ENCODE results near the gene MSX2.

DNA sequence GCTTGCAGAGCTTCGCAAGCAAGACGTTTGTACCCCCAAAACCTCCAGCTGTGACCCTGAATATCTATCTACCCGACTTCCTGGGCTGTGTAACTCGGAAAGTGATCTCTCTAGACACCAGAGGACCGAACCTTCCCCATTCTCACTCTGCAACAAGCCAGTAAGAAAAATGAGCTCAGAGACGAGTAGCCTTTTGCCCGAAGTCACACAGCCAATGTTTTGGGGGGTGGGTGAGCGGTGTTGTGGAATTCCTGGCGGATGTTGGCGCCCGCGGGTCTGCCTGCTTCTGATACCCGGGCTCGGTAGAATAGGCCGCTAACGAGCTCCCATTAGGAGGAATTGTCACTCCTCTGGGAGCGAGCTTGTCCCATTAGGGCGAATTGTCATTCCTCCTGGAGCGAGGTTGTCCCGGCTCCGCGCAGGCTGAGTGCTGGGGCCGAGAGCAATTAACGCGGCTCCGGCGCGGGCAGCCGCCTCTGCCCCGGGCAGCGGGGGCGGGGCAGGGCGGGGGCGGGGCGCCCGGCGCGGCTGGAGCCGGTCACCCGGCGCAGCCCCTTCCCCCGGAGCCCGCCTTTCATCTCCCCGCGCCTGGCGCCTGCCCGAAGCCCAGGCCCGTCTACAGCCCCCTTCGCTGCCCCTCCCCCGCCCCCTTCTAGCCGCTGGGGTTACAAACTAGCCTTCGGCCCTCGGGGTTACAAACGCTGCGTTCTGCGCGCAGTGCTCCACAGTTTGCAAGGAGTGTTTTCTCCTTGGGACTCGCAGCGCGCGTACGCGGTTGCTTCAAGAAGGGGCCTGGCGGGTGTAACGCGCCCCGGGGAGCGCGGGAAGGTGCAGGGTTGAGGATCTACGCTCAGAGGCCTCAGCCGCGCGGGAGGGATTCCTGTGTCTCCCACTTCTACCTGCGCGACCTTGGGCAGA, 3.5 kb upstream of the MSX2 start:
- TF ChIP-seq, protein P1, sequence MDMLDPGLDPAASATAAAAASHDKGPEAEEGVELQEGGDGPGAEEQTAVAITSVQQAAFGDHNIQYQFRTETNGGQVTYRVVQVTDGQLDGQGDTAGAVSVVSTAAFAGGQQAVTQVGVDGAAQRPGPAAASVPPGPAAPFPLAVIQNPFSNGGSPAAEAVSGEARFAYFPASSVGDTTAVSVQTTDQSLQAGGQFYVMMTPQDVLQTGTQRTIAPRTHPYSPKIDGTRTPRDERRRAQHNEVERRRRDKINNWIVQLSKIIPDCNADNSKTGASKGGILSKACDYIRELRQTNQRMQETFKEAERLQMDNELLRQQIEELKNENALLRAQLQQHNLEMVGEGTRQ (IDR thresholded peaks at IDR 0.05; ENCODE audit: low read depth, low read length): no peak
- TF ChIP-seq, protein P2, sequence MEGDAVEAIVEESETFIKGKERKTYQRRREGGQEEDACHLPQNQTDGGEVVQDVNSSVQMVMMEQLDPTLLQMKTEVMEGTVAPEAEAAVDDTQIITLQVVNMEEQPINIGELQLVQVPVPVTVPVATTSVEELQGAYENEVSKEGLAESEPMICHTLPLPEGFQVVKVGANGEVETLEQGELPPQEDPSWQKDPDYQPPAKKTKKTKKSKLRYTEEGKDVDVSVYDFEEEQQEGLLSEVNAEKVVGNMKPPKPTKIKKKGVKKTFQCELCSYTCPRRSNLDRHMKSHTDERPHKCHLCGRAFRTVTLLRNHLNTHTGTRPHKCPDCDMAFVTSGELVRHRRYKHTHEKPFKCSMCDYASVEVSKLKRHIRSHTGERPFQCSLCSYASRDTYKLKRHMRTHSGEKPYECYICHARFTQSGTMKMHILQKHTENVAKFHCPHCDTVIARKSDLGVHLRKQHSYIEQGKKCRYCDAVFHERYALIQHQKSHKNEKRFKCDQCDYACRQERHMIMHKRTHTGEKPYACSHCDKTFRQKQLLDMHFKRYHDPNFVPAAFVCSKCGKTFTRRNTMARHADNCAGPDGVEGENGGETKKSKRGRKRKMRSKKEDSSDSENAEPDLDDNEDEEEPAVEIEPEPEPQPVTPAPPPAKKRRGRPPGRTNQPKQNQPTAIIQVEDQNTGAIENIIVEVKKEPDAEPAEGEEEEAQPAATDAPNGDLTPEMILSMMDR (conservative IDR thresholded peaks at IDR 0.05; ENCODE audit: low read depth, low read length): no peak
- TF ChIP-seq RFX5 (IDR thresholded peaks at IDR 0.05; ENCODE audit: low read depth, low read length) (no peak), RAD21 (IDR thresholded peaks at IDR 0.05; ENCODE audit: low read length) (no peak), BHLHE40 (IDR thresholded peaks at IDR 0.05; ENCODE audit: low read depth, low read length) (no peak), CEBPB (IDR thresholded peaks at IDR 0.05; ENCODE audit: low read depth, low read length) (no peak), POLR2A (IDR thresholded peaks at IDR 0.05; ENCODE audit: low read depth, low read length) (no peak), CHD1 (IDR thresholded peaks at IDR 0.05; ENCODE audit: low read depth, low read length) (no peak), MAFK (IDR thresholded peaks at IDR 0.05; ENCODE audit: low read depth, low read length) (no peak)
